GM12873 (cell line): ENCODE results near the gene KRI1.
A peak's percentile ranks its signal among the peaks of the same experiment; 100 is the strongest.

Experiments
- CTCF ChIP-seq: IDR thresholded peaks from 2 replicates; pipeline ENCODE4 v1.5.1; 2012; ENCODE audit warnings: low read depth, mild to moderate bottlenecking, moderate library complexity, low read length, control low read depth; ENCODE audit not compliant: insufficient read depth; ENCODE audit errors: missing control alignments

KRI1 gene

GRCh38 chr19:10562609-10563008, 3.2 kb downstream of the KRI1 start:
- no peak for TF ChIP-seq CTCF

GRCh38 chr19:10560154-10560553, 5.7 kb downstream of the KRI1 start:
- no peak for TF ChIP-seq CTCF

- no peak for TF ChIP-seq CTCF
Measured at GRCh38 chr19:10557603-10558197, 8.1 kb downstream of the KRI1 start.

GRCh38 chr19:10555610-10555973, 10.2 kb downstream of the KRI1 start:
- no peak for TF ChIP-seq CTCF

GRCh38 chr19:10554760-10555609, 10.8 kb downstream of the KRI1 start:
- TF ChIP-seq CTCF, result peak; percentile 14

- TF ChIP-seq CTCF, result no peak
Measured at GRCh38 chr19:10553943-10554381, 11.8 kb downstream of the KRI1 start.

- no peak for TF ChIP-seq CTCF
Measured at GRCh38 chr19:10553087-10553667, 12.6 kb downstream of the KRI1 start.
